ENCODE measurements around the gene ELMOD1.

- TF ChIP-seq POLR2AphosphoS5 (IDR thresholded peaks at IDR 0.05; ENCODE audit: low read depth, low read length) (no peak), TAF1 (IDR thresholded peaks at IDR 0.05; ENCODE audit: borderline replicate concordance, insufficient read depth, low read length) (no peak)
These were observed 88.5 kb downstream of the ELMOD1 start for GRCh38 chr11:107679255-107680024.
